Stimulated activated naive CD8-positive, alpha-beta T cell treated with anti-CD3 and anti-CD28 coated beads, Interleukin-15, Interleukin-2, amounts not matched to agents 100 U/mL and 50 U/mL, for 24 hours (primary cell): ENCODE data around the gene TXNDC12.

Experiments used
- ATAC-seq: fragments of 150-1000 bp; cut with Tn5 transposase; one replicate; pipeline ENCODE4 v1.10.0; 2021
- DNase-seq: peaks from one replicate; pipeline ENCODE4 v3.0.0; 2021

The TXNDC12 gene

GRCh38 chr1:51998701-51999100 is 56.3 kb downstream of the TXNDC12 start:
- no peak for ATAC-seq
- no peak for DNase-seq

GRCh38 chr1:51997974-51998382 is 57.0 kb downstream of the TXNDC12 start:
- DNase-seq (no peak), ATAC-seq (no peak)

GRCh38 chr1:51990478-51990965 is 64.5 kb downstream of the TXNDC12 start, which contains the start of gene RAB3B:
RAB3B (minus strand) TSS chr1:51990700; CDS start chr1:51977117, 13,583 bp downstream.
- peak; percentile 85 for DNase-seq
- ATAC-seq = peak; percentile 98

- ATAC-seq = no peak
- DNase-seq = no peak
Measured at GRCh38 chr1:51989582-51990477, 65.2 kb downstream of the TXNDC12 start.

- DNase-seq (no peak), ATAC-seq (no peak)
Measured at GRCh38 chr1:51988254-51988653, 66.7 kb downstream of the TXNDC12 start.

- no peak for ATAC-seq
- no peak for DNase-seq
Measured at GRCh38 chr1:51986718-51987117, 68.3 kb downstream of the TXNDC12 start.

- ATAC-seq = no peak
- no peak for DNase-seq
Measured at GRCh38 chr1:51982161-51982560, 72.8 kb downstream of the TXNDC12 start.

GRCh38 chr1:51981555-51981954 is 73.4 kb downstream of the TXNDC12 start:
- ATAC-seq = no peak
- no peak for DNase-seq

- no peak for DNase-seq
- no peak for ATAC-seq
Measured at GRCh38 chr1:51978099-51978498, 76.9 kb downstream of the TXNDC12 start.

- DNase-seq (no peak), ATAC-seq (no peak)
Measured at GRCh38 chr1:51976846-51977602, 78.0 kb downstream of the TXNDC12 start.

GRCh38 chr1:51973587-51974474 is 81.2 kb downstream of the TXNDC12 start:
- peak; percentile 61 for ATAC-seq
- DNase-seq = no peak
